Pancreas (tissue), 10 donors: ENCODE results near the gene TNNT1. TPM values are rescaled to one million over a fixed set of nuclear protein-coding genes. Genes with fewer than 3 reads are reported as not detected.

Experiments used
- ATAC-seq, 4 donors: fragments of 200-7000 bp; cut with Tn5 transposase; one replicate each; pipeline versions ENCODE4 v1.8.0 to v1.9.1; 2020; ENCODE audit warnings: mild to moderate bottlenecking in 4 of 4, moderate library complexity in 4 of 4
- DNase-seq, 6 donors: peaks; one replicate each; pipeline ENCODE4 v3.0.0-alpha.2; 2020
- FAIRE-seq: peaks from 2 replicates; lab custom pipeline; 2012; peaks lifted over from hg19 to GRCh38; lab: Jason Lieb, UNC
- H3K27ac ChIP-seq, 4 donors: fragments of 200-600 bp; sonication (generic); 1 replicate in 3 of 4; 2 replicates in 1 of 4; pipeline versions ENCODE4 v1.5.0 to v1.8.0; 2020
- H3K27me3 ChIP-seq, 4 donors: fragments of 200-600 bp; one replicate each; pipeline ENCODE4 v1.8.0; 2021
- H3K36me3 ChIP-seq, 3 donors: fragments of 200-600 bp; sonication (generic) in 1 of 3; one replicate each; pipeline versions ENCODE4 v1.5.0 to v1.8.0; 2020 to 2021
- H3K4me1 ChIP-seq, 3 donors: fragments of 200-600 bp; one replicate each; pipeline ENCODE4 v1.8.0; 2021
- H3K4me3 ChIP-seq, 4 donors: fragments of 200-600 bp; sonication (generic) in 2 of 4; one replicate each; pipeline versions ENCODE4 v1.5.0 to v1.8.0; 2020 to 2021
- H3K9me3 ChIP-seq, 4 donors: fragments of 200-600 bp; one replicate each; pipeline ENCODE4 v1.8.0; 2021
- CTCF ChIP-seq, 4 donors: fragments of 200-600 bp; sonication (generic) in 3 of 4; IDR thresholded peaks; one replicate each; pipeline versions ENCODE4 v1.5.0 to v1.8.0; 2021; ENCODE audit warnings: antibody characterized with exemption in 4 of 4
- WGBS, 2 donors: extraction: QIAGEN DNeasy Blood & Tissue Kit; methylation state at CpG; one replicate each; pipeline ENCODE4 v1.1.7; 2013; 5-methylcytosine and 5-hydroxymethylcytosine counted together
- intact Hi-C, 3 donors: fragments of 100-400 bp; cut with DNase I; formaldehyde crosslinking; loops; one replicate each; pipeline versions ENCODE4 v1.11.1 to v1.14.2; 2022
- polyA plus RNA-seq, 2 donors: library from polyadenylated mRNA; stranded (reverse); fragments of 200-250 nt; gene quantifications; one replicate each; pipeline ENCODE4 v1.2.3, GENCODE V29; 2013
- total RNA-seq, 6 donors: library from RNA; stranded (reverse); fragmentation: NEBNext Ultra II Directional in 4 of 6; extraction: Animal tissue kit (Norgen Biotek cat#: 25700) in 4 of 6; gene quantifications; one replicate each; pipeline versions ENCODE4 v1.2.1 to v1.2.4, GENCODE V29; 2021 to 2023
- donor health status: healthy with polysubstance abuse.
- donor health status: DM: no; HTN: no; CAD: no; lungs with moderate emphysema.
- donor health status: DM: no; HTN: no; CAD: no.
- donor health status: control.
- donor health status: control.
- donor health status: Bipolar disorder and iron deficiency.
- donor health status: DM: yes; HTN: yes; CAD: no.
- donor health status: DM: no; HTN: no; CAD: no.
- donor health status: DM: no; HTN: no; CAD: no.
- donor health status: DM: yes; HTN: yes; CAD: no.

TNNT1 gene
- total and polyA plus RNA-seq, 8 donors = 0.54 to 4.0 TPM; not detected in 6

GRCh38 chr19:55171440-55171839 is 22.4 kb upstream of the TNNT1 start:
- no peak for FAIRE-seq
- no peaks in the 10 kb centered on the region for H3K36me3 ChIP-seq

DNA sequence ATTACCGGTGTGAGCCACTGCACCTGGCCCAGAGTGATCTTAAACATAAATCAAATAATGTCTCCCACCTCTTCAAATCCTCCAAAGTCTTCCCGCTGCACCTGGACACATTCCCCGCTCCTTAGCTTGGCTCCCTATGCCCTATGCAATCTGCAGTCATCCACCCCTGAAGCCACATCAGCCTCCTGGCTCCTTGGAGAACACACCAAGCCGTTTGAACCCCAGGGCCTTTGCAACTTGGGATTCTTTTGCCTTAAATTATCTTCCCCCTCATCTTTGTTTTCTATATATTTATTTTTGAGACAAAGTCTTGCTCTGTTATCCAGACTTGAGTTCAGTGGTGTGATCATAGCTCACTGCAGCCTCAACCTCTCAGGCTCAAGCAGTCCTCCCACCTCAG is 20.1 kb upstream of the TNNT1 start:
- peaks cover 0 to 18% (median 0%) of the 10 kb centered on the region in 4 donors for H3K27me3 ChIP-seq
- no peak for FAIRE-seq
- no peak for ATAC-seq
- H3K9me3 ChIP-seq = no peaks in the 10 kb centered on the region
- 43% methylated on average over 4 of the region's 4 CpGs for WGBS, 2 donors
- TF ChIP-seq CTCF (IDR thresholded peaks at IDR 0.05) = no peak
- intact Hi-C loops = no loop called here
- DNase-seq = no peak
- H3K4me3 ChIP-seq = no peak overlapping the region
- peaks cover 0 to 2% (median 0%) of the 10 kb centered on the region in 3 donors for H3K4me1 ChIP-seq
- H3K27ac ChIP-seq = no peak overlapping the region
- H3K36me3 ChIP-seq = no peaks in the 10 kb centered on the region

More at GRCh38 chr19:55171440-55171839, 22.4 kb upstream of the TNNT1 start:
- Histone ChIP-seq H3K27ac (no peak overlapping the region), H3K27me3 (peaks cover 0 to 26% (median 7%) of the 10 kb centered on the region in 4 donors), H3K4me3 (no peak overlapping the region), H3K4me1 (peaks cover 0 to 2% (median 0%) of the 10 kb centered on the region in 3 donors), H3K9me3 (no peaks in the 10 kb centered on the region)
- WGBS, 2 donors = 66 to 76% methylated on average over 5 of the region's 5 CpGs
- DNase-seq (no peak), ATAC-seq (no peak)
- intact Hi-C loops = no loop called here
- TF ChIP-seq CTCF (IDR thresholded peaks at IDR 0.05) = no peak

GRCh38 chr19:55166530-55167268 is 17.7 kb upstream of the TNNT1 start, which contains the start of gene DNAAF3:
TSS of gene DNAAF3 (minus strand) at chr19:55166613. CDS start at chr19:55166413, 200 bp downstream.
- Histone ChIP-seq H3K4me1 (peaks cover 0 to 2% (median 0%) of the 10 kb centered on the region in 3 donors), H3K27me3 (peaks cover 0 to 22% (median 6%) of the 10 kb centered on the region in 4 donors), H3K36me3 (no peaks in the 10 kb centered on the region), H3K27ac (peak within 1 kb of the TSS; percentile 31 to 67 (median 46)), H3K4me3 (peak within 1 kb of the TSS; percentile 16 to 64 (median 37)), H3K9me3 (no peaks in the 10 kb centered on the region)
- FAIRE-seq = no peak
- peak; percentile 97 to 99 (median 98) for ATAC-seq
- intact Hi-C loops = no loop called here
- 1% methylated on average over 33 of the region's 33 CpGs for WGBS, 2 donors
- no peak for TF ChIP-seq CTCF (IDR thresholded peaks at IDR 0.05)
- peak; percentile 97 to 100 (median 98) for DNase-seq

DNA sequence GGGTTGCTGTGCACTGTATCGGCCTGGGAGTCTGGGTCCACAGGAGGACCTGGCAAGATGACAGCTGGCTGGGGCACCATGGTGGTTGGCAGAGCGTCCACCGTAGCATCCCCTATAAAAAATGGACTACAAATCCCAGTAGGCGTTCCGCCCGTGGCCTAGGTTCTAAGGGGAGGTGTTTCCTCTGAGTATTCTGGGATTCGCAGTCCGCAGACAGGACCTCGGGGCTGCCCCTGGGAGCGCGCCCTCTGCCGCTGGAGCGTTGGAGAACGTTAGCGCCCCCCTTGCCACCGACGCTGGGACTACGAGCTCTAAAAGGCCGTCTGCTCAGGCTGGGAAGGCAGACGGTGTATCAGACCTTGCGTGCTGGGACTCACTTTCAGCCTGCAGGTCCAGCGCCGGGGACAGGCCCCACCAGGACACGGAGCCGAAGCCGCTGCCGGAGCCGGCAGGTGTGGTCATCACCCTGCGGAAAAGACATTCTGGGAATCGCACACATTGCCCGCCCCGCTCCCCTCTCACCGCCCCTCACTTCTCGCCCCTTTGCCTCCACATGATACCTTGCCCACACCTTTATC is 17.0 kb upstream of the TNNT1 start:
- Histone ChIP-seq H3K4me1 (peaks cover 0 to 2% (median 0%) of the 10 kb centered on the region in 3 donors), H3K4me3 (peak overlapping the region; percentile 16 to 64 (median 37)), H3K36me3 (no peaks in the 10 kb centered on the region), H3K27ac (peak overlapping the region in 1 of 4 donors; percentile 22), H3K9me3 (no peaks in the 10 kb centered on the region), H3K27me3 (peaks cover 0 to 26% (median 6%) of the 10 kb centered on the region in 4 donors)
- 1 to 2% methylated on average over 31 to 34 of the region's 34 CpGs for WGBS, 2 donors
- FAIRE-seq (no peak), DNase-seq (peak; percentile 53 to 88 (median 69)), ATAC-seq (peak; percentile 59 to 88 (median 80))
- intact Hi-C loops = no loop called here
- peak in 1 of 4 donors; percentile 17 for TF ChIP-seq CTCF (IDR thresholded peaks at IDR 0.05)
